WTC11 (cell line): ENCODE measurements around the gene UBASH3A. TPM values are rescaled to one million over a fixed set of nuclear protein-coding genes. Genes with fewer than 3 reads are reported as not detected.

ENCODE experiments used
- ATAC-seq: fragments of 200-7000 bp; cut with Tn5 transposase; 2 replicates; pipeline ENCODE4 v1.10.0; 2021; ENCODE audit warnings: mild to moderate bottlenecking, moderate library complexity
- CTCF ChIA-PET: fragments of 300-600 bp; sonication (Branson Sonifier 250); formaldehyde crosslinking; loops from one replicate; lab custom pipeline; 2021; ENCODE audit warnings: antibody characterized with exemption; lab: Charles Lee
- POLR2A ChIA-PET: fragments of 350-600 bp; sonication (Branson Sonifier 250); formaldehyde crosslinking; loops from one replicate; lab custom pipeline; 2021; ENCODE audit warnings: antibody characterized with exemption; lab: Charles Lee
- DNase-seq: peaks from one replicate; pipeline ENCODE4 v3.0.0; 2021; ENCODE audit warnings: low spot score
- H3K27ac Mint-ChIP-seq: 2 replicates; pipeline ENCODE4 v1.8.0; 2021; ENCODE audit warnings: mixed read lengths
- H3K27me3 Mint-ChIP-seq: 2 replicates; pipeline ENCODE4 v1.8.0; 2021; ENCODE audit warnings: low read depth, mild to moderate bottlenecking, moderate library complexity, mixed read lengths
- H3K36me3 Mint-ChIP-seq: 2 replicates; pipeline ENCODE4 v1.8.0; 2021; ENCODE audit warnings: mixed read lengths
- H3K4me1 Mint-ChIP-seq: 2 replicates; pipeline ENCODE4 v1.8.0; 2022; ENCODE audit warnings: mixed read lengths
- H3K4me3 Mint-ChIP-seq: 2 replicates; pipeline ENCODE4 v1.8.0; 2021; ENCODE audit warnings: mild to moderate bottlenecking, moderate library complexity, mixed read lengths
- H3K9me3 Mint-ChIP-seq: 2 replicates; pipeline ENCODE4 v1.8.0; 2021; ENCODE audit warnings: mixed read lengths
- CDX4 ChIP-seq: fragments of 250-450 bp; sonication (Bioruptor Pico); IDR thresholded peaks from 2 replicates; pipeline ENCODE4 v1.9.0; 2021; ENCODE audit warnings: moderate library complexity, mild to moderate bottlenecking, inconsistent platforms, borderline replicate concordance
- CREB1 ChIP-seq: sonication (generic); formaldehyde crosslinking; IDR thresholded peaks from 2 replicates; pipeline ENCODE4 v1.8.0; 2023; ENCODE audit warnings: mild to moderate bottlenecking, missing genetic modification reagents
- CTCF ChIP-seq: fragments of 200-600 bp; IDR thresholded peaks from 2 replicates; pipeline ENCODE4 v1.8.0; 2022; ENCODE audit warnings: antibody characterized with exemption
- FOXJ3 ChIP-seq: sonication (generic); formaldehyde crosslinking; IDR thresholded peaks from 2 replicates; pipeline ENCODE4 v1.9.0; 2021; ENCODE audit warnings: missing genetic modification reagents, mild to moderate bottlenecking, borderline replicate concordance
- GABPB1 ChIP-seq: sonication (generic); formaldehyde crosslinking; IDR thresholded peaks from 2 replicates; pipeline ENCODE4 v1.8.1; 2023; ENCODE audit warnings: mild to moderate bottlenecking, missing genetic modification reagents
- HMGXB4 ChIP-seq: sonication (generic); formaldehyde crosslinking; IDR thresholded peaks from 2 replicates; pipeline ENCODE4 v1.8.1; 2023; ENCODE audit warnings: mild to moderate bottlenecking, moderate library complexity, missing genetic modification reagents
- MYBL2 ChIP-seq: sonication (generic); formaldehyde crosslinking; IDR thresholded peaks from 2 replicates; pipeline ENCODE4 v1.8.1; 2023; ENCODE audit warnings: mild to moderate bottlenecking, moderate library complexity, missing genetic modification reagents
- NR2C2 ChIP-seq: sonication (generic); formaldehyde crosslinking; IDR thresholded peaks from 2 replicates; pipeline ENCODE4 v1.8.0; 2022; ENCODE audit warnings: mild to moderate bottlenecking, missing genetic modification reagents
- PRDM15 ChIP-seq: sonication (generic); formaldehyde crosslinking; IDR thresholded peaks from 2 replicates; pipeline ENCODE4 v1.8.0; 2022; ENCODE audit warnings: missing genetic modification reagents
- STAT6 ChIP-seq: sonication (generic); formaldehyde crosslinking; conservative IDR thresholded peaks from 2 replicates; pipeline ENCODE4 v1.8.1; 2023; ENCODE audit warnings: mild to moderate bottlenecking, low read depth, missing genetic modification reagents, moderate library complexity
- TCF7 ChIP-seq: sonication (generic); formaldehyde crosslinking; IDR thresholded peaks from 2 replicates; pipeline ENCODE4 v1.8.0; 2022; ENCODE audit warnings: mild to moderate bottlenecking, low read depth, missing genetic modification reagents, moderate library complexity
- ZMAT4 ChIP-seq: fragments of 250-450 bp; sonication (Bioruptor Pico); IDR thresholded peaks from 2 replicates; pipeline ENCODE4 v1.9.0; 2021; ENCODE audit warnings: mild to moderate bottlenecking
- ZNF121 ChIP-seq: sonication (generic); formaldehyde crosslinking; IDR thresholded peaks from 2 replicates; pipeline ENCODE4 v1.8.0; 2023; ENCODE audit warnings: missing genetic modification reagents
- ZNF138 ChIP-seq: sonication (generic); formaldehyde crosslinking; conservative IDR thresholded peaks from 2 replicates; pipeline ENCODE4 v1.8.1; 2022; ENCODE audit warnings: mild to moderate bottlenecking, moderate library complexity, missing genetic modification reagents
- ZNF219 ChIP-seq: sonication (generic); formaldehyde crosslinking; IDR thresholded peaks from 2 replicates; pipeline ENCODE4 v1.8.0; 2023; ENCODE audit warnings: missing genetic modification reagents, mild to moderate bottlenecking, borderline replicate concordance
- ZNF317 ChIP-seq: sonication (generic); formaldehyde crosslinking; IDR thresholded peaks from 2 replicates; pipeline ENCODE4 v1.8.1; 2023; ENCODE audit warnings: low read depth, mild to moderate bottlenecking, moderate library complexity, missing genetic modification reagents, borderline replicate concordance
- ZNF396 ChIP-seq: fragments of 250-450 bp; sonication (Bioruptor Pico); IDR thresholded peaks from 2 replicates; pipeline ENCODE4 v1.8.0; 2021; ENCODE audit warnings: mild to moderate bottlenecking, moderate library complexity, borderline replicate concordance
- ZNF512 ChIP-seq: sonication (generic); formaldehyde crosslinking; IDR thresholded peaks from 2 replicates; pipeline ENCODE4 v1.8.1; 2022; ENCODE audit warnings: missing genetic modification reagents, borderline replicate concordance
- ZSCAN18 ChIP-seq: fragments of 250-450 bp; sonication (Bioruptor Pico); IDR thresholded peaks from 2 replicates; pipeline ENCODE4 v2.1.2; 2022; ENCODE audit warnings: mild to moderate bottlenecking, moderate library complexity
- total RNA-seq: library from RNA; stranded (reverse); gene quantifications from 3 replicates; pipeline ENCODE4 v1.2.3, GENCODE V29; 2021

The UBASH3A gene
- total RNA-seq, 1 experiment from 2014 or later, result not detected

GRCh38 chr21:42375506-42375905 is 28.2 kb upstream of the UBASH3A start:
- Mint-ChIP-seq H3K9me3 (no peaks in the 10 kb centered on the region), H3K36me3 (no peaks in the 10 kb centered on the region), H3K4me3 (no peak overlapping the region), H3K27me3 (no peaks in the 10 kb centered on the region; the same call in 1 of the 2 replicates), H3K27ac (no peak overlapping the region)
- POLR2A ChIA-PET, result interaction anchor here (1.1 kb wide), 1 partner anchor 13 kb away, joined by 3 read pairs; no protein-coding TSS in a partner anchor
- CTCF ChIA-PET, result interaction anchor here (0.6 to 1.2 kb wide), 5 partner anchors 9 to 92 kb away, joined by 3 to 6 read pairs (median 3); no protein-coding TSS in a partner anchor
- TF ChIP-seq GABPB1 (CRISPR knock-in tag) (no peak), ZNF121 (CRISPR knock-in tag) (no peak), NR2C2 (CRISPR knock-in tag) (no peak), ZMAT4 (no peak), ZNF138 (CRISPR knock-in tag) (no peak), FOXJ3 (CRISPR knock-in tag) (no peak), ZNF512 (CRISPR knock-in tag) (no peak), ZNF317 (CRISPR knock-in tag) (no peak), CREB1 (CRISPR knock-in tag) (no peak), ZNF396 (CRISPR knock-in tag) (no peak), CTCF (no peak), ZSCAN18 (CRISPR knock-in tag) (no peak), MYBL2 (no peak), HMGXB4 (CRISPR knock-in tag) (no peak), STAT6 (CRISPR knock-in tag) (no peak), TCF7 (no peak), ZNF219 (no peak), PRDM15 (no peak), CDX4 (CRISPR knock-in tag) (no peak)
- TF ChIP-seq, all 79 proteins: peak for 0
- DNase-seq (no peak), ATAC-seq (no peak)
- peaks cover 12% of the 10 kb centered on the region for H3K4me1 Mint-ChIP-seq
